ENCODE data around the gene LARP4. TPM values are rescaled to one million over a fixed set of nuclear protein-coding genes. Genes with fewer than 3 reads are reported as not detected.

LARP4 gene
- total RNA-seq, 1 experiment from 2014 or later = 40.3 TPM

DNA sequence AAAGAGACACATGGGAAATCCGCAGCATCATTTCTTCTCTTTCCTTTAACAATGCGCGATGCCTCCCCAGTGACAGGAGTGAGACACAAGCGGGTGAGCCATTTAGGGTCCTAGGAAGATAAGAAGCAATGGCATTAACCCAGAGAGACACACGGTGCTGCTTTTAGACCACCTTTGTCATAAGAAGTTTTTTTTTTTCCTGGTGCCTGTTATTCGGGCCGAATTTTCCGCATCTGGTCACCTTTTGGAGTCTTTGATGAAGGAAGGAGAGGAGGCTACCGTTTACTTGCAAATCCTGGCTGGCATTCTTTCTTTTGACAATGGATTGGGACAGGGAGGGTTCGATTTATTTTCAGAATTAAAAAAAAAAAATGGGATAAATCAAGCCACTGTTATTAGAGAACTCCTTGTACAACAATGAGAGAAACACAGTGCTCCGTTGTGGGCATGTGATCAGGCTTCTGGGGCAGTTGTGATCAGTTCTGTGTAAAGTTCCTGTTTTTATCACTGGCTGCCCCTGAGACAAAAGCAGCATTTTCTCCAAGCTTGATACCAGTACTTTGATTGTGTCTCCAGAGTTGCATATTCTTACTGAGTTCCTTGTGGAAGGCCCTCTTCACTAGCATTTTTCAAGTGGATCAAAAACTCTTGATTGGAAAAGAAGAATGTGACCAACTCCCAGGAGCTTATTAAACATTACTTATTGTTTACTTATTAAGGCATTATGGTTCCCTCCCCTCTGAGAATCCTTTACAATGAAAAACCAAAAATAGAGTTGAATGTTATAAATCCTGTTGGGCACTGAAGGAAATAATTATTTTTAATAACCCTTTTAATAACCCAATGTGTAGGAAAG, 105.2 kb downstream of the LARP4 start:
- H3K4me3 ChIP-seq (ENCODE audit: low read length) = peak overlapping the region; percentile 67
- H3K9me3 ChIP-seq (ENCODE audit: low read length) = no peaks in the 10 kb centered on the region
- peaks cover 60% of the 10 kb centered on the region for H3K79me2 ChIP-seq (ENCODE audit: low read length)
- H3K27ac ChIP-seq (ENCODE audit: low read length) = peak overlapping the region; percentile 51
- peaks cover 5% of the 10 kb centered on the region; the same call in 1 of the 2 replicates for H3K36me3 ChIP-seq (ENCODE audit: insufficient read depth, low read length)
- peak overlapping the region; percentile 88 for H3K9ac ChIP-seq (ENCODE audit: low read length)
- no peaks in the 10 kb centered on the region for H3K9me2 ChIP-seq (replicated peaks; ENCODE audit: insufficient read depth, low read length)
- no peak overlapping the region for H2AFZ ChIP-seq (ENCODE audit: low read length)
- H3K27me3 ChIP-seq (ENCODE audit: low read length) = no peaks in the 10 kb centered on the region
- peak; percentile 80 for DNase-seq
- H4K20me1 ChIP-seq (ENCODE audit: insufficient read depth, low read depth, low read length) = peaks cover 22% of the 10 kb centered on the region
- H3K4me2 ChIP-seq (ENCODE audit: low read depth, low read length, poor library complexity, severe bottlenecking) = peak overlapping the region; percentile 86
- H3K4me1 ChIP-seq (ENCODE audit: low read length) = peaks cover 34% of the 10 kb centered on the region

DNA sequence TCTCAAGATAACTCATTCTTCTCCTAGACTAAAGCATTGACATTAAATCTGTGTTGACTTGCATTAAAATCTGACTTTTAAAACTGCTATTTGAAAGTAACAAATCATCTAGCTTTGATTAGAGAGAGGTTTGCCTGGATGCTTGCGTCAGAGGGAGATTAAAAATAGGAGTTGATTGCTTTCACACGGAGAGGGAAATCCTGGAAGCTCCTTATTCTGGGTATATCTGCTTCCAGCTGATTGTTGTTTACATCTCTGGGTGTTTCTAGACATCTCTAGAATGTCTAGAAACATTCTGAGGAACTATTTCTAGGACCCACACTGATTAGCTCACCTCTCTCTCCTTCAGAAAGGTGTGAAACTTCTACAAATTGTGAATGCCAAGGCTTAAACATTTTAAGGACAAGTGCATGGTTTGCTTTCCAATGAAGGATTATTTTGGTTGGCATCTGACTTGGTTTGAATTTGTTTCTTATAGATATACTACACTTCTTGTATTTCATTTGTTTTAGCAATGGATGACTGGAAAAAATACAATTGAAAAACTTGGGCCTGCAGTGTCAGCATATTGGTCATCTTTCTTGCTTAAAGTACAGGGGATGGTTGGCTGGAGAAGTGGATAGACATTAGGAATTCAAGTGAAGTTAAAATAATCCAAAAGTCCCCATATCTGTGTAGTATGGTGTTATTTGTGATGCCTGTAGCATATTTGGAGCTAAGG, 106.2 kb downstream of the LARP4 start:
- DNase-seq = no peak
- no peaks in the 10 kb centered on the region for H3K27me3 ChIP-seq (ENCODE audit: low read length)
- peak overlapping the region; percentile 86 for H3K4me2 ChIP-seq (ENCODE audit: low read depth, low read length, poor library complexity, severe bottlenecking)
- peaks cover 70% of the 10 kb centered on the region for H3K79me2 ChIP-seq (ENCODE audit: low read length)
- peak overlapping the region; percentile 51; the same call in 1 of the 2 replicates for H3K27ac ChIP-seq (ENCODE audit: low read length)
- H3K4me3 ChIP-seq (ENCODE audit: low read length) = peak overlapping the region; percentile 67
- peak overlapping the region; percentile 88 for H3K9ac ChIP-seq (ENCODE audit: low read length)
- no peak overlapping the region for H2AFZ ChIP-seq (ENCODE audit: low read length)
- H3K4me1 ChIP-seq (ENCODE audit: low read length) = peaks cover 34% of the 10 kb centered on the region
- H3K9me2 ChIP-seq (replicated peaks; ENCODE audit: insufficient read depth, low read length) = no peaks in the 10 kb centered on the region
- peaks cover 22% of the 10 kb centered on the region for H4K20me1 ChIP-seq (ENCODE audit: insufficient read depth, low read depth, low read length)
- H3K36me3 ChIP-seq (ENCODE audit: insufficient read depth, low read length) = peaks cover 5% of the 10 kb centered on the region; the same call in 1 of the 2 replicates
- H3K9me3 ChIP-seq (ENCODE audit: low read length) = no peaks in the 10 kb centered on the region

DNA sequence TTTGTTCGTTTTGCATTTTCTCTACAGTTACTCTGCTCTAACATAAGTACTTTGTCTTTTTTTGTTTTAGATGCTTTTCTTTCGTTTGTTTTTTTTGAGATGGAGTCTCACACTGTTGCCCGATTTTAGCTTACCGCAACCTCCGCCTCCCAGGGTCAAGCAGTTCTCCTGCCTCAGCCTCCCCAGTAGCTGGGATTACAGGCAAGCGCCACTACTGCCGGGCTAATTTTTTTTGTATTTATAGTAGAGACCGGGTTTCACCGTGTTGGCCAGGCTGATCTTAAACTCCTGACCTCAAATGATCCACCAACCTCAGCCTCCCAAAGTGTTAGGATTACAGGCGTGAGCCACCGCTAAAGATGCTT, 106.8 kb downstream of the LARP4 start:
- no peak for DNase-seq
- H3K9ac ChIP-seq (ENCODE audit: low read length) = no peak overlapping the region
- peaks cover 5% of the 10 kb centered on the region; the same call in 1 of the 2 replicates for H3K36me3 ChIP-seq (ENCODE audit: insufficient read depth, low read length)
- no peaks in the 10 kb centered on the region for H3K27me3 ChIP-seq (ENCODE audit: low read length)
- peaks cover 34% of the 10 kb centered on the region for H3K4me1 ChIP-seq (ENCODE audit: low read length)
- peak overlapping the region; percentile 86 for H3K4me2 ChIP-seq (ENCODE audit: low read depth, low read length, poor library complexity, severe bottlenecking)
- no peaks in the 10 kb centered on the region for H3K9me3 ChIP-seq (ENCODE audit: low read length)
- H4K20me1 ChIP-seq (ENCODE audit: insufficient read depth, low read depth, low read length) = peaks cover 22% of the 10 kb centered on the region
- peaks cover 75% of the 10 kb centered on the region for H3K79me2 ChIP-seq (ENCODE audit: low read length)
- no peaks in the 10 kb centered on the region for H3K9me2 ChIP-seq (replicated peaks; ENCODE audit: insufficient read depth, low read length)
- no peak overlapping the region for H3K27ac ChIP-seq (ENCODE audit: low read length)
- H2AFZ ChIP-seq (ENCODE audit: low read length) = no peak overlapping the region
- H3K4me3 ChIP-seq (ENCODE audit: low read length) = peak overlapping the region; percentile 67; the same call in 1 of the 2 replicates

DNA sequence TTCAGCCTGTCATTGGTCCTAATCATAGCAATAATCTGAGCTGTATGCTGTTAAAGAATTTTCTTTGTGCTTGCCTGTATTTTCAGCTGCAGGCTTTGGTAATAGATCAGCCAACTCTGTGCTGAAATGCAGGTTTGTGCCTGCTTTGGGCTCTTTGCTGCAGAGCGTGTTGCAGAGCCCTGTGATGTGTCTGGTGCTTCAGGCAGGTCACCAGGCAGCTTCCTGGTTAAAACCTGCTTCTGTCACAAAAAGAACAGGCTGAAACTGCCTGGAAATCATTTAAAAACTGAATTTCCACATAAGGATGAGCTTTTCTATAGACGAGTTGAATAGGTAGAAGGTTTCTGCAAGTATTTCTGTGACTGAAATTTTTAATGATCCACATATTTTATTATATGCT, 107.2 kb downstream of the LARP4 start:
- peaks cover 5% of the 10 kb centered on the region; the same call in 1 of the 2 replicates for H3K36me3 ChIP-seq (ENCODE audit: insufficient read depth, low read length)
- H4K20me1 ChIP-seq (ENCODE audit: insufficient read depth, low read depth, low read length) = peaks cover 22% of the 10 kb centered on the region
- no peak overlapping the region for H3K27ac ChIP-seq (ENCODE audit: low read length)
- peak overlapping the region; percentile 86 for H3K4me2 ChIP-seq (ENCODE audit: low read depth, low read length, poor library complexity, severe bottlenecking)
- no peaks in the 10 kb centered on the region for H3K9me3 ChIP-seq (ENCODE audit: low read length)
- H2AFZ ChIP-seq (ENCODE audit: low read length) = no peak overlapping the region
- H3K4me3 ChIP-seq (ENCODE audit: low read length) = no peak overlapping the region
- H3K27me3 ChIP-seq (ENCODE audit: low read length) = no peaks in the 10 kb centered on the region
- peaks cover 80% of the 10 kb centered on the region for H3K79me2 ChIP-seq (ENCODE audit: low read length)
- H3K9me2 ChIP-seq (replicated peaks; ENCODE audit: insufficient read depth, low read length) = no peaks in the 10 kb centered on the region
- H3K9ac ChIP-seq (ENCODE audit: low read length) = no peak overlapping the region
- peaks cover 34% of the 10 kb centered on the region for H3K4me1 ChIP-seq (ENCODE audit: low read length)
- DNase-seq = no peak

DNA sequence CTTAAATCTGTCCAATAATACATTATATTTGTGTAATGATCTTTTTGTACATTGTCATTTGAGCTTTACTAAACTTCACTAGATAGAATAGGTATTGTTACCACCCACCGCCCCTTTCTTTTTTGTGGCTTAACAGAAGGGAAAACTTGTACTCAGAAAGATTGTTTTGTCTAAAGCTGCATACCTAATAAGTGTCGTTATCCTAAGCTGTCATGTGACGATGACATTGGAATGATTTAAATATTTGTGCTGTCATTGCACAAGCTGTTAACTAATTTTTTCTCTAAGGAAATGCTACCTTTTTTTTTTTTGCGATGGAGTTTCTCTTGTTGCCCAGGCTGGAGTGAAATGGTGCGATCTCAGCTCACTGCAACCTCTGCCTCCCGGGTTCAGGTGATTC, 107.7 kb downstream of the LARP4 start:
- H3K36me3 ChIP-seq (ENCODE audit: insufficient read depth, low read length) = peaks cover 5% of the 10 kb centered on the region; the same call in 1 of the 2 replicates
- no peaks in the 10 kb centered on the region for H3K27me3 ChIP-seq (ENCODE audit: low read length)
- peaks cover 22% of the 10 kb centered on the region for H4K20me1 ChIP-seq (ENCODE audit: insufficient read depth, low read depth, low read length)
- no peaks in the 10 kb centered on the region for H3K9me3 ChIP-seq (ENCODE audit: low read length)
- H3K79me2 ChIP-seq (ENCODE audit: low read length) = peaks cover 85% of the 10 kb centered on the region
- H3K4me2 ChIP-seq (ENCODE audit: low read depth, low read length, poor library complexity, severe bottlenecking) = no peak overlapping the region
- no peaks in the 10 kb centered on the region for H3K9me2 ChIP-seq (replicated peaks; ENCODE audit: insufficient read depth, low read length)
- H2AFZ ChIP-seq (ENCODE audit: low read length) = no peak overlapping the region
- no peak overlapping the region for H3K9ac ChIP-seq (ENCODE audit: low read length)
- no peak for DNase-seq
- H3K27ac ChIP-seq (ENCODE audit: low read length) = no peak overlapping the region
- peaks cover 34% of the 10 kb centered on the region for H3K4me1 ChIP-seq (ENCODE audit: low read length)
- no peak overlapping the region for H3K4me3 ChIP-seq (ENCODE audit: low read length)

DNA sequence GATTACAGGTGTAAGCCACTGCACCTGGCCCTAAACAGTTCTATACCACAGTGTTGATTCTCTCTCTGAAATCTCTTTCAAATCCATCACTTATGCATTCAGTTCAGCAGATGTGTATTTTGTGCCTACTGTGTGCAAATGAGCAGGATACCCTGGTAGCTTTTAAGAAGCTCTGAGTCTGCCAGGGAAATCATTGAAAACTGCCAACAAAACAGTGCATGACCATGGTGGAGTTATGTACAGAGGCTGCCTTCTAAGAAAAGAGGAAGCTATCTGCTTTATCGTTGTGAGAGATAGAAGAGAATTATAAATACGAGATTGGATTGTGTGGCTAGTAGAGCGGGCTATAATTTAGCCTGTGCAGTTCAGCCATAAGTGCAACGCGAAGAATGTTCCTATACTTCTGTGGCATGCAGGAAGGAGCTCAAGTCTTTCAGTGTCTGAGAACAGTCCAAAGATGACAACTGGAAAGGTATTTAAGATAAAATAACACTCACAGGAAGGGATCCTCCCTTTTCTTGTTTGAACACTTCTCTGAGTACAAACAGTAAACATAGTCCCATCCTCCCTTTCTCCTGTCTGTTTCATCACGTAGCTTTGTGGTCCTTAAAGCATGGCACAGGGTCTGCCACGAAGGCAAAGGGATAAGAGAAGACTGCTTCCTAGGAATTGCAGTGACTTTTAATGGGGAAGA, 108.4 kb downstream of the LARP4 start:
- no peaks in the 10 kb centered on the region for H3K9me2 ChIP-seq (replicated peaks; ENCODE audit: insufficient read depth, low read length)
- H3K4me2 ChIP-seq (ENCODE audit: low read depth, low read length, poor library complexity, severe bottlenecking) = no peak overlapping the region
- H3K27me3 ChIP-seq (ENCODE audit: low read length) = no peaks in the 10 kb centered on the region
- H3K27ac ChIP-seq (ENCODE audit: low read length) = no peak overlapping the region
- no peak overlapping the region for H3K4me3 ChIP-seq (ENCODE audit: low read length)
- peaks cover 92% of the 10 kb centered on the region for H3K79me2 ChIP-seq (ENCODE audit: low read length)
- H4K20me1 ChIP-seq (ENCODE audit: insufficient read depth, low read depth, low read length) = peaks cover 22% of the 10 kb centered on the region
- H3K4me1 ChIP-seq (ENCODE audit: low read length) = peaks cover 34% of the 10 kb centered on the region
- DNase-seq = no peak
- no peaks in the 10 kb centered on the region for H3K9me3 ChIP-seq (ENCODE audit: low read length)
- H2AFZ ChIP-seq (ENCODE audit: low read length) = no peak overlapping the region
- no peak overlapping the region for H3K9ac ChIP-seq (ENCODE audit: low read length)
- peaks cover 5% of the 10 kb centered on the region; the same call in 1 of the 2 replicates for H3K36me3 ChIP-seq (ENCODE audit: insufficient read depth, low read length)

DNA sequence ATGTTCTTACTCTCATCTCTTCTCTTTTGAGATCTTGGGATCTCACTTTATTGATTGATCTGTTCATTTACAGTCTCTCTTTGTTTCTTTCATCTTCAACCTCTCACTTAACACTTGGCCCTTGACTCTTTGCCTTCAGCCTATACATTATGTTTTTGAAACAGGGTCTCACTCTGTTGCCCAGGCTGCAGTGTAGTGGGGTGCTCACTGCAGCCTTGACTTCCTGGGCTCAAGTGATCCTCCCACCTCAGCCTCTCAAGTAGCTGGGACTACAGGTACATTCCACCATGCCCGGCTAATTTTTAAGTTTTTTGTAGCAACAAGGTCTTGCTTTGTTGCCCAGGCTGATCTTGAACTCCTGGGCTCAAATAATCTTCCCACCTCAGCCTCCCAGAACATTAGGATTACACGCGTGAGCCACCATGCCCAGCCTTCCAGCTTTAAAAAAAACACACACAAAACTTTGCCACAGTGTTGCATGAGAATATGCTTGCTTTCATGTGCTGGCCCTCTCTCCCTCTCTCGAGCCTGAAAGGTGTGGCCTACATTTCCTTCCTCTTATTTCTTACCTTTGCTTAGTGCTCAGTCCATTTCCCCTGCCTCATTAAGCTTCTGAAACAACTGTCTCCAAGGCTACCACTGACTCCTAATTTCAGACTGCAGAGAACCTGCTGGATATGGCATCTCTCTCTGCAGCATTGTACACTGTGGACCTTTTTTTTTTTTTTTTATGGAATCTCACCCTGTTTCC, 114.0 kb downstream of the LARP4 start:
- no peaks in the 10 kb centered on the region for H3K36me3 ChIP-seq (ENCODE audit: insufficient read depth, low read length)
- no peaks in the 10 kb centered on the region for H3K27me3 ChIP-seq (ENCODE audit: low read length)
- peaks cover 96% of the 10 kb centered on the region for H3K79me2 ChIP-seq (ENCODE audit: low read length)
- DNase-seq = no peak
- no peaks in the 10 kb centered on the region for H4K20me1 ChIP-seq (ENCODE audit: insufficient read depth, low read depth, low read length)
- no peak overlapping the region for H3K27ac ChIP-seq (ENCODE audit: low read length)
- peaks cover 35% of the 10 kb centered on the region for H3K4me1 ChIP-seq (ENCODE audit: low read length)
- no peak overlapping the region for H3K4me2 ChIP-seq (ENCODE audit: low read depth, low read length, poor library complexity, severe bottlenecking)
- H3K9me3 ChIP-seq (ENCODE audit: low read length) = no peaks in the 10 kb centered on the region
- no peaks in the 10 kb centered on the region for H3K9me2 ChIP-seq (replicated peaks; ENCODE audit: insufficient read depth, low read length)
- no peak overlapping the region for H3K4me3 ChIP-seq (ENCODE audit: low read length)
- no peak overlapping the region for H2AFZ ChIP-seq (ENCODE audit: low read length)
- H3K9ac ChIP-seq (ENCODE audit: low read length) = no peak overlapping the region

Measured in Karpas-422 (cell line).